GM21390 (cell line): Measurements from ENCODE around the gene ITGAV.

Experiments used
- ATAC-seq: cut with Tn5 transposase; IDR thresholded peaks from one replicate; pipeline ENCODE4 v1.9.1; 2021; ENCODE audit not compliant: unreplicated experiment

Gene ITGAV

DNA sequence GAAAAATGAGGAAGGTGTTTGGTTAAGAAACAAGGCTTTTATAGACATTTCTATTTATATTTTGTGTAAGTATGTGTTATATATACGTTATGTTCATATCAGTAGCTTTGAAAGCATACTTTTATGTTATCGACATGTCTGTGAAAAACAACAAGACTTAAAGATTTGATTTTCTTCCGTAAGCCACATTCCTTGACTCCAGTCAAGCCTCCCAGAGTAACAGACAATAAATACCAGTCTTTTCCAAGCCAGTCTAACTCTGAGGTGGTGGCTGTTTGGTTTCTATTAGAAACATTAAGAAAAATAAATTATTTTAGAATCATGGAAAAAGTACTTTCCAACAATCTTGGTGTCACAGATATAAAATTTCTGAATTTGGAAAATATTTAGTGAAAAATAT lies 16.3 kb upstream of the ITGAV start:
- ATAC-seq: no peak

DNA sequence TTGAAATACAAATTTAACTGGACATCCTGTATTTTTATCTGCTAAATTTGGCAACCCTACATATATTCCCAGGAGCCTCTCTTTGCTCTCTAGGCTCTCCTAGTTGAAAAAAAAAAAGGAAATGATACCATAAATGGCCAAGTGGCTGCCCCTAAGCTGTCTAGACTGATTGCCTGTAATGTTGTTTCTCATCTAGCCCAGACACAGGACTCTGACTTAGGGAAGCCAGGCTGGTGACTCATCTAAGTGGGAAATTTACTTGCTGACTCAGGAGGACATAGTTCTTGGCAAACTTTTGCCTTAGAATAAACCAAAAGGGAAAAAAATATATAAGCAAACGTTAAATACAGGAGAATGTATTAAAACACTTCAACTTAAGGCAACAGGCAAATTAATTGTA lies 14.6 kb upstream of the ITGAV start:
- ATAC-seq: peak; percentile 50

- ATAC-seq: no peak
Observed at GRCh38 chr2:186575856-186576255, 14.0 kb upstream of the ITGAV start.

- no peak for ATAC-seq
Observed at GRCh38 chr2:186576614-186577013, 13.2 kb upstream of the ITGAV start.

GRCh38 chr2:186582698-186583097 lies 7.2 kb upstream of the ITGAV start:
- ATAC-seq: no peak

DNA sequence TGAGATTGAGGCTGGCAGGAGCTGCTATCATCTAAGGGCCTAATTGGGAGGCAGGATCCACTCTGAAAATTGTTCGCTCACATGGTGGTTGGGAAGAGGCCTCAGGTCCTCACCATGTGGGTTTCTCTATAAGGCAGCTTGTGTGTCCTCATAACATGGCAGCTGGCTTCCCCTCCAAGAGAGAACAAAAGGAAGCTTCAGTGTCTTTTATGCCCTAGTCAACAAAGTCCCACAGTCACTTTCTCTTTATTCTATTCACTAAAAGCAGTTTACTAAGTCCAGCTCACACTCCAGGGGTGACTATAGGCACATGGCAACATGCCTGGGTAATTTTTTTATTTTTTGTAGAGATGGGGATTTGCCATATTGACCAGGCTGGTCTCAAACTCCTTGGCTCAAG lies 5.8 kb upstream of the ITGAV start:
- no peak for ATAC-seq

GRCh38 chr2:186588421-186588820 lies 1.4 kb upstream of the ITGAV start:
- no peak for ATAC-seq

DNA sequence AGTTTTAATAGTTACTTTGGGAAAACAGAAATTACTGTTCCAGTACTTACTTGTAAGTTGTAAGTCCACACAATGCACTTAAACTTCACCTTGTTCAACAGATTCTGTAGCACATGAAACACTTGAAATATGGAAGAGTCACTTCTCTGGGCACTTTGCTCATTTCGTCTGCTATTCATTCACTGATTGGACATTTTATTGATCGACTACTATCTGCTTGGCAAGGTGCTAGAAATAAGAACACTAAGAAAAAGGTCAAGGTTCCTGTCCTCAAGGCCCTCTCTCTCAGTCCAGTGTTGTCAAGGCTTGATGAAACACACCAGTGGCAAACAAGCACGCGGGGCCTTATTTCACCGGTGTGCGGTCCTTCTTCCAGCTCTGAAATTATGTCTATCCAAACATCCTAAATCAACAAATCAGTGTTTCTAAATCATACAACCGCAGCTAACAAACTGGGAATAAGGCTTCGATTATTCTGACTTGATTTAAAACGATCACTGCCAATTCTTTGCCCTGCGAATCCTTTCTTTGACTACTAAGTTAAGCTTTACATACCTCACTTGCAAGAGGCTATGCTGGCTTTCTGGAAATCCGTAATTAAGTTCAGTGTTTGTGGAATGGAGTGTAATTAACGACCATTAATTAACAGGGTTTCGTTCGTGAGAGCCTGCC lies 780 bp upstream of the ITGAV start:
- ATAC-seq: no peak

DNA sequence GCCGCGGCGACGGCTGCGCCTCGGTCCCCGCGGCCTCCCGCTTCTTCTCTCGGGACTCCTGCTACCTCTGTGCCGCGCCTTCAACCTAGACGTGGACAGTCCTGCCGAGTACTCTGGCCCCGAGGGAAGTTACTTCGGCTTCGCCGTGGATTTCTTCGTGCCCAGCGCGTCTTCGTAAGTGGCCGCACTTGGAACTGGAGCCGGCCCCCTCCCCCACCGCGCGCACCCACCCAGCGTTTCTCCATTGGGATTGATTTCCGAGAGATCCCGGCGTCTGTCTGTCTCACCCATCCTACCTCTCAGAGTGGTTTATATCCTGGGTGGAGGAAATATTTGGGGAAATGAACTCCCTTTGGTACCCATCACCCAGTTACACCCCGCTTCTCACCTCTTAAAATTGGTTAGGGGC lies 498 bp downstream of the ITGAV start:
- ATAC-seq: no peak

DNA sequence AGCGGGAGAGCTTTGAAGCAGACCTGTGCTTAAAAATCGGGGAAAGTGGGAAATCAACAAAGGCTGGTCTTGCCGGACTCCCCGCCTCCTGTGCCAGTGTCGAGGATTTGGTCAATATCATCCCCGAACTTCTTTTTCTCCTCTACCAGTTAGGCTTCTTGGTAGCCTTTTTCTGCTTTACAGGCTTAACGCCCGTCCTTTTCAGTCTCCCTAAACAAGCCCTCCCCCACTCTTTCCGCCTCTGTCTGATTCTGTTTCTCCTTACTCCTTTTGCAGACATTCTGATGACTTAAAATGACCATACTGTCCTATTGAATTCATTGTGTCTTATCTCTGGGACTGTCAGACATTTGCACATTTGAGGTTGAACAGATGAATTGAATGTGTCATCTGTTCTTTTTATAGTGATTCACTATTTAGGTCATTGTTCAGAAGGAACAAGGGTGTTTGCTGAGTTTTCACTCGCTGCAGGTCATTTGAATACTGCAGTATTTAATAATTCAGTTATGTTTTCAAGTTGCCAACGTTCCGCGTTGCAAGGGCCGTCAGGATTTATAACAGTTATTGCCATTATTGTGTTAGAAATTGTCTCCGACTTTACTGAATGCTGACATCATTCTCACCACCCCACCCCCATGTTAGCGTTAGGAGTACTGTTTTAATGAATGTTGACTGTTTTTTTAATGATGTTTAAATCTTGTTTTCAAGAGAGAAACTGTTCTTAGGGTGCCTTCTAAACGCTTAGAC lies 1.1 kb downstream of the ITGAV start:
- peak; percentile 15 for ATAC-seq

GRCh38 chr2:186591506-186591890 lies 1.6 kb downstream of the ITGAV start:
- ATAC-seq: no peak

- ATAC-seq: no peak
Observed at GRCh38 chr2:186592137-186592875, 2.5 kb downstream of the ITGAV start.

DNA sequence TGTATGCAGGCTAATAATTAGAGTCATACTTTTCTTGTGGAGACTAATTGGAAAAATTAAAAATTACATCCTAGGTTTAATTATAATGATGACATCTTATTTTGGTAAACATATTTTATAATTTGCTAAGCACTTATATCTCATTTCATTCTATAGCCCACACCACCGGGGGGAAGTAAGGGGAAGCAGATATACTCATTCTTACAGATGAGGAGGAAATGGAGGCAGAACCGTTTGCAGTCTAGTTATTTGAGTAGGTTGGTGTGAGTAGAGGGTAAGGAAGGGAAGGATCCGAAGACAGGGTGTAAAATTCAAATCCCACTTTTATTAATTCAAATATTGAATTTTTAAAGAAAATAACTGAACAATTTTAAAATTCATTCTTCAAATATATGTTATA lies 3.7 kb downstream of the ITGAV start:
- ATAC-seq: no peak

DNA sequence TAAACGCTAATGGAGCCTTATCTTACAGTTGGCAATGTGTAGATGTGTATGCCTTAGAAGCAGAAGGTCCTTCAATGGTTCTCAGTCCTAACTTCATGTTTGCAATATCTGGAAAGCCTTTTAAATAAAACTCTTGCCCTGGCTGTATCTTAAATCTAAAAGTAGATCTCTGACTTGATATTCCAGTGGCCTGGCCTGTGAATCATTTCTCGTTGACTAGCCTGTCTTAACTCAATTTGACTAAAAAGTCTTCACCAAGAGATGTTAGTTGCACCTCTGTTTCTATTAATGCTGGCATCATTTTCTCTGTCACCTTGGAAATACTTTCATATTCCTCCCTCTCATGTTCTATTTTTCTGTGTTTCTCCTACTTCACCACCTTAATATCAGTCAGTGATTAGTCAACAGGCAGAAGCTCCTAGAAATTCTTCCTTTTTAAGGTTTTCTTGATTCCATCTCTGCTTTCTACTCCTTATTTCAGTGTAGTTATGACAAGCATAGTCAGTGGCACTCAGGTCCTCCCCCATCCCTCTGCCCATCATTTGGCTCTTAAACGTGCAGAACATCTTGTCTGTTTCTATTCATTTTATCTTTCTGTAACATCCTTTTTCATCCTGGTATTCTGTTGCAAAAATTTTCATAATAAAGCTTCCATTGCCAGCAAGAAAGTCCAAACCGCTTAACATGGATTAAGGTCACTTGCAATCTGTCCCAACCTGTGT lies 4.3 kb downstream of the ITGAV start:
- no peak for ATAC-seq

DNA sequence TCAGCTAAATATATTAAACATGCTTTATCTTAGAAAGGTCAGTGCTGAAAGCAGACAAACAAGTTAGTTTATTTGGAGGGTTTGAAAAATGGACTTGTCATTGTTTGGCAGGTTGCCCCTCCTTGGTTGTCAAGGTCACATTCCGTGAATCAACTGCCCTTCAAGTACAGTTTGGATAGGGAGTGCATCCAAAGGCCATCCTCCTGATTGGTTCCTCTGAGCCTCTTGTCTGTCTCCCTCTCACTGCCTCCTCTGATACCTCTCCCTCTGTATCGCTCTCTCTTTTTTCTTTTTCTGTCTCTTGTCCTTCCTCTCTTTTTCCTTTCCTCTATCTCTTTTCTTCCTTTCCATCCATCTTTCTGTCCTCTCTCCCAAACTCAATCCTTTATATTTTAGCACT lies 5.4 kb downstream of the ITGAV start:
- no peak for ATAC-seq

DNA sequence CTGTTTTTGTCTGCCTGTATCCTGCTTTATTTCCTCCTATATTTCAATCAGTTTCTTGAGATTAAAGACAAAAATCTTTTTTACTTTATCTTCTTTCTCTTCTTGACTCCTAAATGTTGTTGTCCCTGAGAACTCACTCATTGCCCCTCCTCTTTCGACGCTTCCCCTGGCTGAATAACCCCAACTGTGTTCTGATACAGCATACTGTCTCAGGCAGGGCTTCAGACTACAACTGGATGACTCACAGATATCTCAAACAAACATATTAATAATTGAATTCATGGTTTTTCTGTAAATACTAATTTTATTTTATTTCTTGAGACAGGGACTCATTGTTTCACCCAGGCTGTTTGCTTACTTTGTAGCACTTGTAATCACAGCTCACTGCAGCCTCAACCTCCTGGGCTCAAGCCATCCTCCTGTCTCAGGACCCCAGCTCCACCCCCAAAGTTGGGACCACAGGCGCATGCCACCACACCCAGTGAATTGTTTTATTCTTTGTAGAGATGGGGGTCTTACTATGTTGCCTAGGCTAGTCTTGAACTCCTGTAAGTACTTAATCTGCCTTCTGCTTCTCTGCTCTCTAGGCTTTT lies 9.4 kb downstream of the ITGAV start:
- ATAC-seq: no peak

DNA sequence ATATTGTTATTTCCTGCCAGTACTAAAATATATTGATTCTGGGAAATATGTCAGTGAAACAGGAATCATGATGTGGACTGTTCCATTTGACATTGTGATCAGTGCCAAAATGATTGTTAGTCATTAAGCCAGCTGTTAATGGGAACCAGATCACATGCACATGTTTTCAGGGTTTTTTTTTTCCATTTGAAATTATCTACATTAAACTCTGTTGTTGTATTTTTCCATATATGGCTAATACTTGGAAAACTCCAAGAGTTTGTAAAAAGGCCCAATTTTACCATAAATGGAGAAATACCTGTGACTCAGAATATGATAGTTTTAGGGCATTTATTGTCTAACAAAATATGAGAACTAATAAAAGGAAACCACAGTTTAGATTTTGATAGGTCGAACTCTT lies 13.4 kb downstream of the ITGAV start:
- ATAC-seq: no peak

- no peak for ATAC-seq
Observed at GRCh38 chr2:186605041-186605440, 15.2 kb downstream of the ITGAV start.

DNA sequence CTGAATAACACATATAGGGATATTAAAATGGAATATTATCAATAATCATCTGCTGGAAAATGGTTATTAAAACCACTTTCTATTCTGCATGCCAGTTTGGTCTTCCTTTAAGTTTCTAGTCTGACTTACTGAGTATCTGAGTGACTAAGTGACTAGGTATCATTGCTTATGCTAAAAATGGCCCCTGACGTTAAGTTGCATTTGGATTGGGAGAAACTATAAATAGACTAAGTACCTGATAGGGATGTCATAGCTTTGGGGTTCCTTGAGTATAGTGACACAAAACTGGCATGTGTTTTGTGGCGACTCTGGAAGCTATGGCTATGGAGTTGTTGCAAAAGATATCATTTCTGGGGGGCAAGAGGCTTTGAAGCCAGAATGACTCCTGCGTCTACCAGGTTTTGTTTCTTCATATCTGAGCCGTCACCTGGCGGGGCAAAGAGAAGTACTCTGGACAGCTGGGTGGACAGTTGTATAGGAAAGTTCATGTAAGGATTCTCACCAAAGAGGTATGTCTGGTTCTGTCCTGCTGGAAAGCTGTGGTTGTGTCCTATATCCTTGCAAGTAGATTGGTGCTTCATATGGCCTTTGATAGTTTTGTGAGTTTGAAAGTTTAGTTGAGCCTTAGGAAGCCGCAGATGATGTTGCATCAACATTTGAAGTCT lies 17.9 kb downstream of the ITGAV start:
- ATAC-seq: no peak

GRCh38 chr2:186610785-186611184 lies 20.9 kb downstream of the ITGAV start:
- no peak for ATAC-seq

- ATAC-seq: no peak
Observed at GRCh38 chr2:186611526-186611925, 21.7 kb downstream of the ITGAV start.
